ENCODE measurements around the gene KRTAP9-7. TPM values are rescaled to one million over a fixed set of nuclear protein-coding genes. Genes with fewer than 3 reads are reported as not detected.

The KRTAP9-7 gene
- total RNA-seq, 4 donors from 2014 or later = 10.0 to 20.3 TPM; not detected in 2

DNA sequence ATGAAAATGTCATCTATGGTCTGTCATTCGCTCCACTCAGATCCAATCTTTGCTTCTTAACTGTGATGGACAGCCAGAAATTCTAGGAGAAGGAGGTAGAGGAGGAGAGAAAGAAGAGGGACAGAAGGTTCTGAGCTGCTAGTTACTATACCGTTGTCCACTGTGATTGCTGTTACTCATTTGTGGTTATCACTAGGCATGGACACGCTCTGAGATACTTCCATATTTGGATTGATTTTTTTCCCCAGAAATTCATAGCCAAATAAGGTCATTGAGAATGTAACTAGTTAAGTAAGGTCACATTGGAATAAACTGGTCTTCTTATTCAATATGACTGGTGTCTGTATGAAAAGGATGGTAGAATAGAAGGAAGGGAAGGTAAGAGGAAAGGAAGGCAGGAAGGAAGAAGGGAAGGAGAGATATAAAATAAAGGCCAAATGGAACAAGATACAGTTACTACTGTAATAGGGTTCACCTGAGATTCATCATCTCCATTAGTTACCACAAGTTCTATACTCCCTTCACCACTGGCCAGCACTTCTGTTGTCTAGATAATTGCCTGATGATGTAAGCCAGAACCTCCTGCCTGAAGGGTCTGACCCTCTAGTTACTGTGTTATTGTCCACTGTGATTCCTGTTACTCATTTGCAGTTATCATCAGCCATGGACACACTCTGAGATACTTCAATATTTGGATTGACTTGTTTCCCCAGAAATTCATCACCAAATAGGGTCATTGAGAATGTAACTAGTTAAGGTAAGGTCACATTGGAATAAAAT, 2.9 kb downstream of the KRTAP9-7 start:
- no peak for DNase-seq (ENCODE audit: low spot score in 2 of 2)
- Histone ChIP-seq H3K36me3 (no peaks in the 10 kb centered on the region), H3K9me3 (no peaks in the 10 kb centered on the region), H3K4me3 (no peak overlapping the region), H3K4me1 (no peaks in the 10 kb centered on the region), H3K27ac (no peak overlapping the region), H3K27me3 (peaks cover 10% of the 10 kb centered on the region)
- 92% methylated on average over 3 of the region's 3 CpGs for WGBS
- TF ChIP-seq POLR2A (IDR thresholded peaks at IDR 0.05) (no peak), POLR2AphosphoS5 (IDR thresholded peaks at IDR 0.05) (no peak), EP300 (IDR thresholded peaks at IDR 0.05) (no peak)
- TF ChIP-seq, protein P1, sequence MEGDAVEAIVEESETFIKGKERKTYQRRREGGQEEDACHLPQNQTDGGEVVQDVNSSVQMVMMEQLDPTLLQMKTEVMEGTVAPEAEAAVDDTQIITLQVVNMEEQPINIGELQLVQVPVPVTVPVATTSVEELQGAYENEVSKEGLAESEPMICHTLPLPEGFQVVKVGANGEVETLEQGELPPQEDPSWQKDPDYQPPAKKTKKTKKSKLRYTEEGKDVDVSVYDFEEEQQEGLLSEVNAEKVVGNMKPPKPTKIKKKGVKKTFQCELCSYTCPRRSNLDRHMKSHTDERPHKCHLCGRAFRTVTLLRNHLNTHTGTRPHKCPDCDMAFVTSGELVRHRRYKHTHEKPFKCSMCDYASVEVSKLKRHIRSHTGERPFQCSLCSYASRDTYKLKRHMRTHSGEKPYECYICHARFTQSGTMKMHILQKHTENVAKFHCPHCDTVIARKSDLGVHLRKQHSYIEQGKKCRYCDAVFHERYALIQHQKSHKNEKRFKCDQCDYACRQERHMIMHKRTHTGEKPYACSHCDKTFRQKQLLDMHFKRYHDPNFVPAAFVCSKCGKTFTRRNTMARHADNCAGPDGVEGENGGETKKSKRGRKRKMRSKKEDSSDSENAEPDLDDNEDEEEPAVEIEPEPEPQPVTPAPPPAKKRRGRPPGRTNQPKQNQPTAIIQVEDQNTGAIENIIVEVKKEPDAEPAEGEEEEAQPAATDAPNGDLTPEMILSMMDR (IDR thresholded peaks at IDR 0.05) = no peak

DNA sequence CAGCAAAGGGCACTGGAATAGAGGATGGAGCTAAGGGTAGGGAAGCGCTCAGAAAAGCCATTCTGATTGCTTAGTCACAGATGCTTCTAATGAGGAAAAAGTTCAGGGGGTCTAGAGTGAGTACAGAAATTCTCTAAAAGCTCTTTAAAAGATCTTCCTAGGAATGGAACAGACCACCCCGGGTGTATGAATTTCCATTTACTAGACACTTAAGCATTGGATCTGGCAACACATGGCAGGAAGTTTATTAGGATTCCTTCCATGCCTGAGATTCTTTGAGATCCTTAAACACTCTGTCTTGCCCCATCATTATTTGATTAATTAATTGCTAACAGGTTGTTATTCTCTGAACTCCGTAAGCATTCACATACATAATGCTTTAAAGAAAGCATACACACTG, 8.5 kb downstream of the KRTAP9-7 start:
- no peaks in the 10 kb centered on the region for H3K4me1 ChIP-seq
- no peak for TF ChIP-seq POLR2A (IDR thresholded peaks at IDR 0.05)
- TF ChIP-seq, protein P1 (IDR thresholded peaks at IDR 0.05) = no peak
- no peak for TF ChIP-seq EP300 (IDR thresholded peaks at IDR 0.05)
- no peak for TF ChIP-seq POLR2AphosphoS5 (IDR thresholded peaks at IDR 0.05)
- H3K9me3 ChIP-seq = no peaks in the 10 kb centered on the region
- H3K36me3 ChIP-seq = no peaks in the 10 kb centered on the region
- H3K4me3 ChIP-seq = no peak overlapping the region
- no peak for DNase-seq (ENCODE audit: low spot score in 2 of 2)
- H3K27me3 ChIP-seq = peaks cover 5% of the 10 kb centered on the region
- no peak overlapping the region for H3K27ac ChIP-seq
- 61% methylated on average over 3 of the region's 3 CpGs for WGBS

DNA sequence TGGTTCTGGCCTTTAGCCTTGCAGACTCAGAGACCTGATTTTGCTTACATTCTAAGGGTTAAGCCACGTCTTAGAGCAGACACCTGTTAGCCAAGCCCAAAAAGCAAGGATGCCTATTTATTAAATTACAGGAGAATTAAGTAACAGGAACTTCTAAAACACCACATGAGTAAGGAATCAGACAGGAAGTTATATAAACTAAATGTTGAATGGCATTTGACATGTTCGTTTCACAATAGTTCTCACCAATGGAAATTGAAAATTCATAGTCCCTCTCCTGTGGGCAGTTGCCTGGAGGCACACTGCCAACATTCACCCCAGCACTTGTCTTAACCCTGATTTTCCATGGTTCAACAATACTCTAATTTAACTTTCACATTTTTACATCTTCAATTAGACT, 9.0 kb downstream of the KRTAP9-7 start:
- no peak overlapping the region for H3K27ac ChIP-seq
- TF ChIP-seq, protein P1 (IDR thresholded peaks at IDR 0.05) = no peak
- TF ChIP-seq POLR2AphosphoS5 (IDR thresholded peaks at IDR 0.05) (no peak), POLR2A (IDR thresholded peaks at IDR 0.05) (no peak), EP300 (IDR thresholded peaks at IDR 0.05) (no peak)
- no peak for DNase-seq (ENCODE audit: low spot score in 2 of 2)
- H3K9me3 ChIP-seq = no peaks in the 10 kb centered on the region
- peaks cover 5% of the 10 kb centered on the region for H3K27me3 ChIP-seq
- H3K36me3 ChIP-seq = no peaks in the 10 kb centered on the region
- 48% methylated on average over 2 of the region's 2 CpGs for WGBS
- H3K4me1 ChIP-seq = no peaks in the 10 kb centered on the region
- H3K4me3 ChIP-seq = no peak overlapping the region

DNA sequence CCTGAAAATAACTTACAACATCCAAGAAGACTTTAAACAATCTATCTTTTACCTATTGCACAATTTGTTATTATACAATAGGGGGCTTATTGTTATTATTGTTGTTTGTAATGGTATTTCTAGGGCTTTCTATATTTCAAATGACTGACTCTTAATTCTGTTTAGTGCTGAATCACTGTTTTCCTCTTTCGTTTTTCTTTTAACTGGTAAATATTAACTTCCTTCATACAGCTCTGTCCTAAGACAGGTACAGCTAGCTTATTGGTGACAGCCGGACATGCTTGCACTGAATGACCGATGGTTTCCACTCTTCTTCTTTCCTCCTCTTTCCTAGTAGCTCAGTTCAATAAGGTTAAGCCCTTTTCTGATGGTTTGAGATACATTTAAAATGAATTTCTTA, 11.6 kb downstream of the KRTAP9-7 start:
- no peak for DNase-seq (ENCODE audit: low spot score in 2 of 2)
- H3K27me3 ChIP-seq = peaks cover 5% of the 10 kb centered on the region
- TF ChIP-seq, protein P1 (IDR thresholded peaks at IDR 0.05) = no peak
- TF ChIP-seq POLR2AphosphoS5 (IDR thresholded peaks at IDR 0.05) (no peak), EP300 (IDR thresholded peaks at IDR 0.05) (no peak), POLR2A (IDR thresholded peaks at IDR 0.05) (no peak)
- 80% methylated on average over 3 of the region's 3 CpGs for WGBS
- no peak overlapping the region for H3K4me3 ChIP-seq
- H3K9me3 ChIP-seq = no peaks in the 10 kb centered on the region
- no peaks in the 10 kb centered on the region for H3K4me1 ChIP-seq
- no peak overlapping the region for H3K27ac ChIP-seq
- no peaks in the 10 kb centered on the region for H3K36me3 ChIP-seq

DNA sequence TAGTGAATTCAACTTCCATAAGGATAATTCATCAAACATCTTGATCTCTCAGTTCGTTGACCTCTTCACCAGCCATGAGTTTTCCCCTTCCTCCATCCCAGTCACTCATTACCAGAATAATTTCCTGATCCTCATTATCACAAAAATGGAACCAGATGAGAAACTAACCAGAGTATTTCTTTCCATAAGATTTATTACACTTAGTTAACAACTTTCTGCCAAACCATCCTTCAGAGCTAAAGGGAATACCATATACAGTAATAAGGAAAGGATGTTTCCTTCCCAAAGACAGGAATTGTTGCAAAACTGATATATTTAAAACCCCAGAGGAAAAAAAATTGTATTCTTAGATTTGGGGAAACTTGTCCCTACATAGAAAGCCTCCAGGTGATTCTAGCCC, 18.5 kb downstream of the KRTAP9-7 start:
- no peaks in the 10 kb centered on the region for H3K4me1 ChIP-seq
- TF ChIP-seq, protein P1 (IDR thresholded peaks at IDR 0.05) = no peak
- TF ChIP-seq EP300 (IDR thresholded peaks at IDR 0.05) (no peak), POLR2A (IDR thresholded peaks at IDR 0.05) (no peak), POLR2AphosphoS5 (IDR thresholded peaks at IDR 0.05) (no peak)
- no peak overlapping the region for H3K27ac ChIP-seq
- no peaks in the 10 kb centered on the region for H3K9me3 ChIP-seq
- peaks cover 3% of the 10 kb centered on the region for H3K27me3 ChIP-seq
- 69% methylated on average over 1 of the region's 1 CpG for WGBS
- H3K36me3 ChIP-seq = no peaks in the 10 kb centered on the region
- no peak overlapping the region for H3K4me3 ChIP-seq
- no peak for DNase-seq (ENCODE audit: low spot score in 2 of 2)

Data from suprapubic skin (tissue), 4 donors.